NCI-H345 treated with DMSO at 0.1 percent for 48 hours (cell line): ENCODE measurements around the gene SEMA3B.
"Not testable (repeated sequence)": the region's sequence is repeated elsewhere in the genome, so short reads cannot be mapped to it uniquely, and the experiment has no call there.

Source experiments
- DNase-seq: peaks from one replicate; lab custom pipeline; 2025; ENCODE audit not compliant: unreplicated experiment; lab: John Stamatoyannopoulos, UW

Gene SEMA3B

GRCh38 chr3:50237754-50238548 lies 31.0 kb upstream of the SEMA3B start:
- DNase-seq = peak; percentile 16

- no peak for DNase-seq
Observed at GRCh38 chr3:50238549-50239026, 30.4 kb upstream of the SEMA3B start.

GRCh38 chr3:50239649-50240048 lies 29.3 kb upstream of the SEMA3B start:
- no peak for DNase-seq

- DNase-seq = peak; percentile 23
Observed at GRCh38 chr3:50241163-50241562, 27.8 kb upstream of the SEMA3B start.

GRCh38 chr3:50241713-50242380 lies 27.1 kb upstream of the SEMA3B start:
- no peak for DNase-seq

- no peak for DNase-seq
Observed at GRCh38 chr3:50242381-50242770, 26.6 kb upstream of the SEMA3B start.

- no peak for DNase-seq
Observed at GRCh38 chr3:50242851-50243542, 25.9 kb upstream of the SEMA3B start.

- DNase-seq = no peak
Observed at GRCh38 chr3:50243543-50243895, 25.4 kb upstream of the SEMA3B start.

- not testable (repeated sequence) for DNase-seq
Observed at GRCh38 chr3:50244813-50245212, 24.1 kb upstream of the SEMA3B start.

- no peak for DNase-seq
Observed at GRCh38 chr3:50245251-50245745, 23.6 kb upstream of the SEMA3B start.

- peak; percentile 46 for DNase-seq
Observed at GRCh38 chr3:50245831-50246516, 23.0 kb upstream of the SEMA3B start.

GRCh38 chr3:50246517-50246954 lies 22.4 kb upstream of the SEMA3B start:
- DNase-seq = no peak

- DNase-seq = no peak
Observed at GRCh38 chr3:50248387-50248786, 20.6 kb upstream of the SEMA3B start.

- no peak for DNase-seq
Observed at GRCh38 chr3:50249457-50249856, 19.5 kb upstream of the SEMA3B start.

- DNase-seq = no peak
Observed at GRCh38 chr3:50250514-50250913, 18.4 kb upstream of the SEMA3B start.

- no peak for DNase-seq
Observed at GRCh38 chr3:50251220-50251619, 17.7 kb upstream of the SEMA3B start.

GRCh38 chr3:50254577-50255250 lies 14.2 kb upstream of the SEMA3B start:
- DNase-seq = no peak

- no peak for DNase-seq
Observed at GRCh38 chr3:50255251-50255615, 13.7 kb upstream of the SEMA3B start.

GRCh38 chr3:50256978-50257890 lies 11.7 kb upstream of the SEMA3B start:
- DNase-seq = no peak
